AG04450 (cell line): ENCODE data around the gene PYGB. TPM values are rescaled to one million over a fixed set of nuclear protein-coding genes. Genes with fewer than 3 reads are reported as not detected.

ENCODE experiments used
- CTCF ChIA-PET: fragments of 300-600, 350-600 bp; formaldehyde crosslinking; extraction: SDS; loops from one replicate; lab custom pipeline; 2022; ENCODE audit warnings: antibody characterized with exemption, inconsistent platforms; lab: Charles Lee
- POLR2A ChIA-PET: fragments of 350-600 bp; formaldehyde crosslinking; extraction: SDS; loops from one replicate; lab custom pipeline; 2021; ENCODE audit warnings: antibody characterized with exemption, inconsistent platforms; lab: Yijun Ruan, JAX
- DNase-seq: peaks from one replicate; pipeline ENCODE4 v3.0.0-alpha.2; 2011; ENCODE audit warnings: low read depth, low spot score
- H3K27ac ChIP-seq: one replicate; pipeline ENCODE4 v1.5.1; 2012; ENCODE audit warnings: low read depth, low read length, control low read depth
- H3K27me3 ChIP-seq: one replicate; pipeline ENCODE4 v1.6.0; 2012; ENCODE audit warnings: low read length; ENCODE audit not compliant: control insufficient read depth, insufficient read depth
- H3K4me3 ChIP-seq: 2 replicates; pipeline ENCODE4 v1.5.1; 2011; ENCODE audit warnings: mild to moderate bottlenecking, low read depth, low read length, control low read depth
- H3K9me3 ChIP-seq: 2 replicates; pipeline ENCODE4 v1.5.1; 2012; ENCODE audit warnings: low read length; ENCODE audit not compliant: control insufficient read depth, insufficient read depth
- polyA plus RNA-seq: library from polyadenylated mRNA; depleted of rRNA; stranded (reverse); fragments of >200 nt; gene quantifications from 2 replicates; pipeline ENCODE4 v1.2.3, GENCODE V29; 2011
- TF ChIP-seq, protein P1 (sequence below): IDR thresholded peaks from 2 replicates; pipeline ENCODE4 v1.5.1; 2011; ENCODE audit warnings: low read depth, low read length, control low read depth, inconsistent platforms

Gene PYGB
- polyA plus RNA-seq, 1 experiment = 43.2 TPM

DNA sequence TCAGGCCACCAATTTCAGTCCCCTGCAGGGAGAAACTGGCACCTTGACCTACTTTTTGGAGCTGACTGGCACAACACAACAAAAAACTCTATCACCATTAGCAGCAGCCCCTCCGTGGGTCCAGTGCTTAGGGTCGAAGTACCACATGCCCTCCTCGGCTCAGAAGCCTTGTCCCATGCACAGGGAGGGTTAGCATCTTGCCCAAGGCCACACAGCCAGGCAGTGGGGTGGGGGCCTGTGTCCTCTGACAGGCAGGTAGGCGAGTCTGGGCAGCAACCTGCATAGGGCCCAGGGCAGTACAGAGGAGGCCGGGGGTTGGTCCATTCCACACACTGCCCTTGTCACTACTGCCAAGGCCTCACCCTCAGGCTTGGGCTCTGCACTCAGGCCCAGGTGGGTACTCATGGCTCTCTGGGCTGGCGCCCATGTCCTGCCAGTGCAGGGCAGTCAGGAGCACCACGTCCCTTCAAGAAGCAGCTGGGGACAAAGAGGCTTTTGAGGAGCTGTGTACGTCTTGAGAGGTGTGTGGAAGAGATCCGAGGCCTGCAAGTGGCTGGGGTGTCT is 53.6 kb downstream of the PYGB start:
- H3K27ac ChIP-seq = no peak overlapping the region
- TF ChIP-seq, protein P1, sequence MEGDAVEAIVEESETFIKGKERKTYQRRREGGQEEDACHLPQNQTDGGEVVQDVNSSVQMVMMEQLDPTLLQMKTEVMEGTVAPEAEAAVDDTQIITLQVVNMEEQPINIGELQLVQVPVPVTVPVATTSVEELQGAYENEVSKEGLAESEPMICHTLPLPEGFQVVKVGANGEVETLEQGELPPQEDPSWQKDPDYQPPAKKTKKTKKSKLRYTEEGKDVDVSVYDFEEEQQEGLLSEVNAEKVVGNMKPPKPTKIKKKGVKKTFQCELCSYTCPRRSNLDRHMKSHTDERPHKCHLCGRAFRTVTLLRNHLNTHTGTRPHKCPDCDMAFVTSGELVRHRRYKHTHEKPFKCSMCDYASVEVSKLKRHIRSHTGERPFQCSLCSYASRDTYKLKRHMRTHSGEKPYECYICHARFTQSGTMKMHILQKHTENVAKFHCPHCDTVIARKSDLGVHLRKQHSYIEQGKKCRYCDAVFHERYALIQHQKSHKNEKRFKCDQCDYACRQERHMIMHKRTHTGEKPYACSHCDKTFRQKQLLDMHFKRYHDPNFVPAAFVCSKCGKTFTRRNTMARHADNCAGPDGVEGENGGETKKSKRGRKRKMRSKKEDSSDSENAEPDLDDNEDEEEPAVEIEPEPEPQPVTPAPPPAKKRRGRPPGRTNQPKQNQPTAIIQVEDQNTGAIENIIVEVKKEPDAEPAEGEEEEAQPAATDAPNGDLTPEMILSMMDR = no peak
- no peaks in the 10 kb centered on the region for H3K9me3 ChIP-seq
- H3K4me3 ChIP-seq = no peak overlapping the region
- H3K27me3 ChIP-seq = no peaks in the 10 kb centered on the region
- DNase-seq = no peak
- CTCF ChIA-PET = interaction anchor here (4.7 kb wide), 1 partner anchor 97 kb away, joined by 49 read pairs; no protein-coding TSS in a partner anchor
- POLR2A ChIA-PET = interaction anchor here (0.9 kb wide), 1 partner anchor 8 kb away, joined by 3 read pairs; no protein-coding TSS in a partner anchor

DNA sequence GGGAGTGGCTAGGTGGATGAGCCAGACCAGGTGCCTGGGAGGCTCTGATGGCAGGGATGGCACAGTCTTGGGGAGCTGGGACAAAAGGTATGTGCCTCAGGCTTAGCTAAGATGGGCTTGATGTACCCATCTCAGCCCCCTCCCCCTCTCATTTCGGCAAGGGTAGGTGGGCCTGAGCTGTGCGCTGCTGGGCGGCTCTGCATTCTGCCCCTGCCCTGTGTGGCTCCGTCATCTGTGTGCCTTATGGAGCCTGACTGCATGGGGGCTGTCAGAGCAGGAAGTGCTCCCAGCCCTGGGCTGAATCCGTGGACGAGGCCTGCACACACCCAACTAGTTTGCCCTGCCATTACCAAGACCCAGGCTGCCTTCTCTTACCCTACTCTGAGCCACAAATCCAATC is 54.7 kb downstream of the PYGB start:
- ChIA-PET POLR2A (no interaction called here), CTCF (interaction anchor here (4.7 kb wide), 1 partner anchor 96 kb away, joined by 49 read pairs; no protein-coding TSS in a partner anchor)
- no peak for DNase-seq
- H3K27me3 ChIP-seq = no peaks in the 10 kb centered on the region
- TF ChIP-seq, protein P1 = no peak
- no peaks in the 10 kb centered on the region for H3K9me3 ChIP-seq
- no peak overlapping the region for H3K4me3 ChIP-seq
- no peak overlapping the region for H3K27ac ChIP-seq

- H3K27me3 ChIP-seq = no peaks in the 10 kb centered on the region
- no peak overlapping the region for H3K4me3 ChIP-seq
- no peaks in the 10 kb centered on the region; the same call in 1 of the 2 replicates for H3K9me3 ChIP-seq
- no peak overlapping the region for H3K27ac ChIP-seq
- TF ChIP-seq, protein P1 = no peak
- POLR2A ChIA-PET = no interaction called here
- CTCF ChIA-PET = no interaction called here
- DNase-seq = no peak
Observed at GRCh38 chr20:25303292-25304024, 55.6 kb downstream of the PYGB start.

GRCh38 chr20:25304025-25304549 is 56.2 kb downstream of the PYGB start:
- ChIA-PET CTCF (no interaction called here), POLR2A (no interaction called here)
- no peaks in the 10 kb centered on the region for H3K27me3 ChIP-seq
- no peaks in the 10 kb centered on the region; the same call in 1 of the 2 replicates for H3K9me3 ChIP-seq
- H3K4me3 ChIP-seq = no peak overlapping the region
- no peak overlapping the region for H3K27ac ChIP-seq
- TF ChIP-seq, protein P1 = no peak
- no peak for DNase-seq
